KBM-7 (cell line): ENCODE data around the gene RXYLT1.

Source experiments
- DNase-seq: peaks from one replicate; pipeline ENCODE4 v3.0.0-alpha.2; 2015
- in situ Hi-C: fragments of 300-500 bp; cut with MboI; formaldehyde crosslinking; loops from 2 replicates; pipeline ENCODE4 v1.14.3; 2020; ENCODE audit warnings: low sequenced_read_pairs, low pct_unique_long_range_greater_than_20kb, mixed read lengths

Gene RXYLT1

DNA sequence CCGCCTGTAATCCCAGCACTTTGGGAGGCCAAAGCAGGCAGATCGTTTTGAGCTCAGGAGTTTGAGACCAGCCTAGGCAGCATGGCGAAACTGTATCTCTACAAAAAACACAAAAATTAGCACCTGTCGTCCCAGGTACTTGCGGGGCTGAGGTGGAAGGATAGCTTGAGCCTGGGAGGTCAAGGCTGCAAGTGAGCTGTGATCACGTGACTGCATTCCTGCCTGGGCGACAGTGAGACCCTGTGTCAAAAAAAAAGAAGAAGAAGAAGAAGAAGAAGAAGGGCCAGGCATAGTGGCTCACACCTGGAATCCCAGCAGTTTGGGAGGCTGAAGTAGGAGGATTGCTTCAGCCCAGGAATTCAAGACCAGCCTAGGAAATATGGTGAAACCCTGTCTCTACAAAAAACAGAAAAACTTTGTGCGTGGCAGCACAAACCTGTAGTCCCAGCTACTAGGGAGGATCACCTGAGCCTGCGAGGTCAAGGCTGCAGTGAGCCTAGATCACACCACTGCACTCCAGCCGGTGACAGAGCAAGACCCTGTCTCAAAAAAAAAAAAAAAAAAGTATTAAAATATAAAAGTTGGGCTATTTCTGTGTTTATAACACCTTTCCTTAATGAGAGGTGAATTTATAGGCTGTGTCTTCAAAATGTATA is 15.5 kb downstream of the RXYLT1 start:
- DNase-seq: no peak
- in situ Hi-C loops: no loop called here

DNA sequence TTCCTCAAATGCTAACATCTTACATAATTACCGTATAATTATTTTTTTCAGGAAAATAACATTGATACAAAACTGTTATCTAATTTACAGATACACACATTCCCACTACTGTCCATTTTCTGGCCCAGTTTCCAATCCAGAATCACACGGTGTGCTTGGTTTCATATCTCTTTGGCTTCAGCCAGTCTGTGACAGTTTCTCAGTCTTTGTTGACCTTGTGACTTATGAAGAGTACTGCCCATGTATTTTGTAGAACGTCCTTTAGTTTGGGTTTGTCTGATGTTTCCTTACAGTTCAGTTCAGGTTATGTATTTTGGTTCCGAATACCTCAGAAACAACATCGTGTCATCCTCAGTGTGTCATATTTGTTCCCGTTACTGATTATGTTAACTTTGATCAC is 16.2 kb downstream of the RXYLT1 start:
- in situ Hi-C loops: no loop called here

DNA sequence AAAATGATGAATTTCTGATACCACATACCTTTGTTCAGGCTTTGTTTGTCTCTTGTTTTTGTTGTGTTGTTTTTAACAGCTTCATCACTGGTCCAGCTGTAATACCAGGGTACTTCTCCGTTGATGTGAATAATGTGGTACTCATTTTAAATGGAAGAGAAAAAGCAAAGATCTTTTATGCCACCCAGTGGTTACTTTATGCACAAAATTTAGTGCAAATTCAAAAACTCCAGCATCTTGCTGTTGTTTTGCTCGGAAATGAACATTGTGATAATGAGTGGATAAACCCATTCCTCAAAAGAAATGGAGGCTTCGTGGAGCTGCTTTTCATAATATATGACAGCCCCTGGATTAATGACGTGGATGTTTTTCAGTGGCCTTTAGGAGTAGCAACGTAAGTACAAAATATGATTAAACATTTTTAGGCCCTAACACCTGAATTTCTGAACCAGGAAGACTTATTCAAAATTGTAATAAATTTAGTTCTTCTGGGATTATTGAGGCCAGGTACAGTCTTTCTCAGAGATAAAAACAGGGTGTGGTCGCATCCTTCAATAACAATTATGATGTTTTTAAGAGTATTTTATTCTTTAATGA is 22.4 kb downstream of the RXYLT1 start:
- DNase-seq: peak; percentile 61
- in situ Hi-C loops: no loop called here

More for the DNA sequence above, 16.2 kb downstream of the RXYLT1 start:
- DNase-seq: no peak

DNA sequence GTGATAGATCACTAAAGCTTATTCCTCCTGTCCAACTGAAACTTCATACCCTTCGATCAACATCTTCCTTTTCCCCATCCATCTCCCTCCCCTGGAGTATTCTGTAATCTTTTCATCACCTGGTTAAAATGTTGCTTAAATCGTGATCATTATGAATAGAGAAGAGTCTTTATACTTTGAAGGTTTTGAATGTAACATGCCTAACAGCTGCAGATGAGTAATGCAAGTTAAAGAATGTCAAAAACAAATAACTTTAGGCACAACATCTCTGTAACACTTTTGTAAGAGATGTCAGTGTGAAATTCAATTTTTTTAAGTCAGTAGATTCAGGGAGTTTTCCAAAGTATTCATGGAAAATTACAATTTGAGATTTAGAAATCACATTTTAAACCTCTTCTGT is 25.0 kb downstream of the RXYLT1 start:
- in situ Hi-C loops: no loop called here
- no peak for DNase-seq

DNA sequence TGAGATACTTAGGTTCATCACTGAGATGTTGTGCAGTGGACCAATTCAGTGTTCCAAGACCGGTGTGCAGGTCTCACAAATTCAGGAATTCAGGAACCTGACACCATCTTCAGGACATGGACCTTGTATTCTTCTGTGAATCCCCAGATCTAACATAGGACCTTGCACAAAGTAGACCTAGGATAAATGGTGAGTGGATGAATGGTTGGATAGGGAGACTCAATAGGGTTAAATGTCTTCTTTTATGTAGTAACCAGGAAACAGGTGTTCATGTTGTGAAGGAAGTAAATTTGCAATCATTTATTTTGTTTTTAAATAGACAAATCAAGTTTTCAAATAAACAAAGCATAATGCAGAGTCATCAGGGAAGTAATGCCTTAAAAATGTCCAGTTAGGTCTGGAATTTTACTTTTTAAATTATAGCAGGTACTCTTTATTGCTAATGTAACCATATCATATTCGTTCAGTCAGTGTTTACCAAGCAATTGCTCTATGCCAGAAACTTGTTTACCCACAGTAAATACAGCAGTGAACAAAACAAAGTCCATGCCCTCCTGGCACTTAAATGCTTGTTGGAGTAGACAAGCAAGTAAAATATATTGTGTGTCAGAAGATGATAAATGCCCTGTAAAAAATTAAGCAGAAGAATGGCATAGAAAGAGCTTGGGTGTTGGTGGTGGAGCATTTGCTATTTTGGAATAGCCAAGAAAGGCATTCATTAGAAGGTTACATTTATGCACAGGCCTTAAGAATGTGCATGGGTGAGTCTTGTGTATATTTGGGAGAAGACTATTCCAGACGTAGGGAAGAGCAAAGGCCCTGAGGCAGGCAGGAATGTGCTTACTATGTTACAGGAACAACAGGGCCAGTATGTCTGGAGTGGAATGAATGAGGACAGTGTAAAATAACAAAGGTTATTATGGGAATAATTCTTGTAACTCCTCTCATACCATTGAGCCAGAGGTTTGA is 26.3 kb downstream of the RXYLT1 start:
- in situ Hi-C loops: no loop called here

DNA sequence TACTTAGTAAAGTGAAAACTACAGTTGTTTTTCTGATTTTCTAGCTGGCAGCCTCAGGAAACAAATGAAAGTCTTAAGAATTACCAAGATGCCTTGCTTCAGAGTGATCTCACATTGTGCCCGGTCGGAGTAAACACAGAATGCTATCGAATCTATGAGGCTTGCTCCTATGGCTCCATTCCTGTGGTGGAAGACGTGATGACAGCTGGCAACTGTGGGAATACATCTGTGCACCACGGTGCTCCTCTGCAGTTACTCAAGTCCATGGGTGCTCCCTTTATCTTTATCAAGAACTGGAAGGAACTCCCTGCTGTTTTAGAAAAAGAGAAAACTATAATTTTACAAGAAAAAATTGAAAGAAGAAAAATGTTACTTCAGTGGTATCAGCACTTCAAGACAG is 28.9 kb downstream of the RXYLT1 start:
- DNase-seq: no peak
- in situ Hi-C loops: no loop called here

More for the DNA sequence above, 26.3 kb downstream of the RXYLT1 start:
- no peak for DNase-seq

DNA sequence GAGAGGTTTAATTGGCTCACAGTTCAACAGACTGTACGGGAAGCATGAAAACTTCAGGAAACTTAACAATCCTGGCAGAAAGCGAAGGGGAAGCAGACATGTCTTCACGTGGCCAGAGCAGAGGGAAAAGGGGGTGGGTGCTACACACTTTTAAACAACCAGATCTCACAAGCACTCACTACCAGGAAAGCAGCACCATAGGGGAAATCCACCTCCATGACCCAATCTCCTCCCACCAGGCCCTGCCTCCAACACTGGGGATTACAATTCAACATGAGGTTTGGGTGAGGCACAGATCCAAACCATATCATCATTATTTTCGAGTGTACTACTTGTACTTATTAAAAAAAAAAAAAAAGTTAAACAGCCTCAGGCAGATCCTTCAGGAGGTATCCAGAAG is 29.9 kb downstream of the RXYLT1 start:
- no peak for DNase-seq
- in situ Hi-C loops: no loop called here

DNA sequence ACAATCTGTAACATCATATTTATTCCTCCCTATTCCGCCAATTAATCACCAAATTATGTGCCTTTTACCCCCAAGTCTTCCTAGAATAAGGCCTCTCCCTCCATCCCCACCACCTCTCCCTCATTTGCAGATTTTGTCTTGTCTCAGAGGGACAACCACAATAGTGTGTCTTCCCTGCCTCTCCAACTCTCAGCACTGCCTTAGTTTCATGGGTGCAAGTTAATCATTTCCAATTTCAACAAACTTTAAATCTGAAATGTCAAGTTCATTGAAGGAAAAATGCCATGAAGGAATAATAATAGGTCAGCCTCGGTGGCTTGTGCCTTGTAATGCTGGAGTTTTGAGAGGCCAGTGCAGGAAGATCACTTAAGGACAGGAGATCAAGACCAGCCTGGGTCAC is 31.6 kb downstream of the RXYLT1 start:
- in situ Hi-C loops: no loop called here

DNA sequence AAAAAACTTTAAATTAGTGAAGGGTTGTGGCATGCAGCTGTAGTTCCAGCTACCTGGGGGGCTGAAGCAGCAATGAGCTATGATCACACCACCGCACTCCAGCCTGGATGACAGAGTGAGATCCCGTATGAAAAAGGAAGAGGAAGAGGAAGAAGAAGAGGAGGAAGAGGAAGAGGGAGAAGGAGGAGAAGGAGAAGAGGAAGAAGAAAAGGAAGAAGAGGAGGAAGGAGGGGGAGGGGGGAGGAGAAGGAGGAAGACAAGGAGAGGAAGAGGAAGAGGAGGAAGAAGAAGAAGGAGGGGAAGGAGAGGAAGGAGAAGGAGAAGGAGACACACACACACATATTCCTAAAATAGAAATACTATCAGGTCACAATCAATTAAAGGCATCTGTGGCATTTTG is 32.0 kb downstream of the RXYLT1 start:
- in situ Hi-C loops: no loop called here
- DNase-seq: no peak

More for the DNA sequence above, 31.6 kb downstream of the RXYLT1 start:
- no peak for DNase-seq

DNA sequence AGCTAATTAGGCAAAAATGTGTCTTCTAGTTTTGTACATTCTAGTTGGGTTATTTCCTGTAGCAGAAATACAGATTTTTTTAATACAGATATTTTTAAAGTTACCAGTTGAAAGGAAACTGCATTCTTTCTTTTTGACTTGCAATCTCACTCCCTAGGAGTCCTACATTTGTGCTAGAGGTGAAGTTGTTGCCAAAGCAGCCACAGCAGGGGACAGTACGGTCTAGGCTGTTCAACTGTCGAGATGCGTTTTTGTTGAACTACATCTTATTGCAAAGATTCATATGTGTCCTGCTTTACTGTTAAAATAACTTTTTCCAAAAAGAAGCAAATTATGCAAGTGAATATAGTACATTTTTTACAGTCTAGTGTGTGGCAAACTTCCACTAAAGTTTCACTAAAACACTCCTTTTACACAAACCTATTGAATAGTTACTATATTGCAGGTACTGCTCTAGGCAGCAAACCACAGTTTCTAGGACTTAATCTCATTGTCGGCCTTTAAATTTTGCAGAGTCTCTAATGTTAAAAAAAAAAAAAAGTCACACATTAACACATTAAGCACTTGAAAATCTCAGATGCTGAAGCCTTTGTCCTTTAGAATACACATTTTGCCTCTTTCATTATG is 34.5 kb downstream of the RXYLT1 start:
- in situ Hi-C loops: no loop called here
- no peak for DNase-seq

DNA sequence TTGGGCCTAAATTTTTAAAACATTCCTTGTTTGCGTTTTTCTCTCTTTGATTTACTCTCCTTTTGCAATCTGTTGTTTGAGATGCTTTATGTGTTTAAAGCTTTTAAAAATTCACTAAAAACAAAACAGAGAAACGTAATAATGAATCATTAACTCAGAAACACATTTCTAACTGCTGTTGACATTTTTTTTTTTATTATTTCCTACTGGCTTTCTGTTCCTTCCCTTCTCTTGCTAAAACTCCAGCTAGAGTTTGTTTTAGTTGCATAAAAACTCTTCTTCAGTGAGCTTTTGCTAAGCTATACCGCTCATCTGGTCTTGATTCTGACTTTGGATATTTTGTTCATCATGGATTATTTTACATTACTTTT is 35.8 kb downstream of the RXYLT1 start:
- in situ Hi-C loops: no loop called here
- no peak for DNase-seq

DNA sequence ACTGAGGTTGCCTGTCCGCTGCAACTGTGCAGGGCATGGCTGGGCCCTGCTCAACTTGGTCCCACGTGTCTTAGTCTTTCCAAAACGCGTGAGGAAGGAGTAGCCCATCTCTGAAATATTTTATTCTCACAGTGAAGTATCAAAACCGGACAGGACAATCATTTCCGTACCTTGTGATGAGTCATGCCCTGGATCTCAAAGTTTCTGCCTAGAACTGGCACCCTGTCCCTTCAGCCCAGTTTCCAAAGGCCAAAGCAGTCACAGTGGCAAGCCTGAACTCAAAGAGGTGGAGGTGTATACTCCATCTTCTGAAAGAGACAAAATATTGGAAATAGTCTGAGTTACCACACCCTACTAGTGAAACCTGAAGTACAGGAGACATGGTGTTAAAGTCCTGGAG is 36.3 kb downstream of the RXYLT1 start:
- no peak for DNase-seq
- in situ Hi-C loops: no loop called here

DNA sequence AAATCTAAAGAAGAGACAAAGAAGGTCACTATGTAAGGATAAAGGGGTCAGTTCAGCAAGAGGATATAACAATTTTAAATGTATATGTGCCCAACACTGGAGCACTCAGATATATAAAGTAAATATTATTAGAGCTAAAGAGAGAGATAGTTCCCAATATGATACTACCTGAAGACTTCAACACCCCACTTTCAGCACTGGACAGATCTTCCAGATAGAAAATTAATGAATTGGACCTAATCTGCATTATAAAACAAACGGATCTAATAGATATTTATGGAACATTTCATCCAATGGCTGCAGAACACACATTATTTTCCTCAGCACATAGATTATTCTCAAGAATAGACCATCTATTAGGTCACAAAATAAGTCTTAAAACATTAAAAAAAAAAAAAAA is 40.7 kb downstream of the RXYLT1 start:
- DNase-seq: no peak
- in situ Hi-C loops: no loop called here

DNA sequence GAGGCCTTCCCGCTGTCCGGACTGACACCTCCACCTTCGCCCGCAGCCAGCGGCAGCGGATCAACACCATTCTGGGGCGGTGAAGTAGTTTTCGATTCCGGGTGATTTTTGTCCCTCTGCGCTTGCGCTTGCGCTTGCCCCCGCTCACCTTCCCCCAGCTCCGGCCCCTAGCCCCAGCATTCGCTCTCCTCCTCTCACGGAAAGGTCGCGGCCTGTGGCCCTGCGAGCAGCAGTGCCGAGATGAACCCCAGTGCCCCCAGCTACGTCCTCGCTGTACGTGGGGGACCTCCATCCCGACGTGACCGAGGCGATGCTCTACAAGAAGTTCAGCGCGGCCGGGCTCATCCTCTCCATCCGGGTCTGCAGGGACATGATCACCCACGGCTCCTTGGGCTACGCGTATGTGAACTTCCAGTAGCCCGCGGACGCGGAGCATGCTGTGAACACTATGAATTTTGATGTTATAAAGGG is 42.1 kb downstream of the RXYLT1 start:
- in situ Hi-C loops: no loop called here

DNA sequence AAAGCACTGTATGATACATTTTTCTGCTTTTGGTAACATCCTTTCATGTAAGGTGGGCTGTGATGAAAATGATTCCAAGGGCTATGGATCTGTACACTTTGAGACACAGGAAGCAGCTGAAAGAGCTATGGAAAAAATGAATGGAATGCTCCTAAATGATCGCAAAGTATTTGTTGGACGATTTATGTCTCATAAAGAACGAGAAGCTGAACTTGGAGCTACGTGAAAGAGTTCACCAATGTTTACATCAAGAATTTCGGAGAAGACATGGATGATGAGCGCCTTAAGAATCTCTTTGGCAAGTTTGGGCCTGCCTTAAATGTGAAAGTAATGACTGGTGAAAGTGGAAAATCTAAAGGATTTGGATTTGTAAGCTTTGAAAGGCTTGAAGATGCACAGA is 42.6 kb downstream of the RXYLT1 start:
- in situ Hi-C loops: no loop called here
- DNase-seq: no peak

More for the DNA sequence above, 42.1 kb downstream of the RXYLT1 start:
- DNase-seq: no peak

DNA sequence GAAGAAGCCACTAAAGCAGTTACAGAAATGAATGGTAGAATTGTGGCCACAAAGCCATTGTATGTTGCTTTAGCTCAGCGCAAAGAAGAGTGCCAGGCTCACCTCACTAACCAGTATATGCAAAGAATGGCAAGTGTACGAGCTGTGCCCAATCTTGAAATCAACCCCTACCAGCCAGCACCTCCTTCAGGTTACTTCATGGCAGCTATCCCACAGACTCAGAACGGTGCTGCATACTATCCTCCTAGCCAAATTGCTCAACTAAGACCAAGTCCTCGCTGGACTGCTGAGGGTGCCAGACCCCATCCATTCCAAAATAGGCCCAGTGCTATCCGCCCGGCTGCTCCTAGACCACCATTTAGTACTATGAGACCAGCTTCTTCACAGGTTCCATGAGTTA is 43.3 kb downstream of the RXYLT1 start:
- in situ Hi-C loops: no loop called here

DNA sequence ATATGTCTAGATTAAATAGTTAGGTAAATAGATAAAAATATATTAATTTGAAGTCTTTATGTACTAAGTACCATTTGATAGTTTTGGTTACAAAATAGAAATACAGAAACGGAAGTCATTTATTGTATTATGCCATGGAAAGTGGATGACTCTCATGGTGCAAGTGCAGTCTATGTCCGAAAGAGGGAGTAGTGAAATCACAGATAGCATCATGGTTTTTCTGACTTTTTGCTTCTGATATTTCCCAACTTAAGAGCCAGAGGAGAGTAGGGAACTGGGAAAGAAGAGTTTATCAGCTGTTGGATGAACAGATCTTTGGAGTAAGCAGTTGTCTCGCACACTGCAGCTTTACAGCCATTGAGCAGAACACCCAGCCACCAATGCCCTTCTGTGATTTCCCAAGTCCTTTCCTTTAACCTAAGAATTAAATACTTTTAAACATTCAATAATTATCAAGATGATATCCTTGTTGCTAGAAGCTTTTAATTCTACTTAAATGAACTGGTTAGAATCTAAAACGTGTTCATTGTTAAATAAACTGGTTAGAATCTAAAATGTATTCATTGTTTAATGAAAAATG is 46.4 kb downstream of the RXYLT1 start:
- DNase-seq: peak; percentile 60
- in situ Hi-C loops: loop anchor here (25.0 kb wide), 2 partner anchors 1239 to 1389 kb away; no protein-coding TSS in a partner anchor

More for the DNA sequence above, 43.3 kb downstream of the RXYLT1 start:
- no peak for DNase-seq

DNA sequence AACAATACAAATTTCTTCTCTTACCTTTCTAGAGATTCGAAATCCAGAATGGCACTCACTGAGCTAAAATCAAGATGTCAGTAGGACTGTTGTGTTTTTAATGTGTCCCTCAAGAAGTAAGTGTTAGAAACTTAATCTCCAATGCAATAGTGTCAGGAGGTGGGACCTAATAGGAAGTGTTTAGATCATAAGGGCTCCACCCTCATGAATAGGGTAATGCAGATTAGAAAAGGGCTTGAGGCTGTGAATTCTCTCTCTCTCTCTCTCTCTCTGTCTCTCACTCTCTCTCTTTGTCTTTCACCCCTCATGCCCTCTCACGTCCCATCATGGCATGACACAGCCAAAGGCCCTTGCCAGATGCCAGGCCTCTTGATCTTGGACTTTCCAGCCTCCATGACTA is 49.2 kb downstream of the RXYLT1 start:
- in situ Hi-C loops: loop anchor here (25.0 kb wide), 2 partner anchors 1242 to 1392 kb away; no protein-coding TSS in a partner anchor
- DNase-seq: no peak

DNA sequence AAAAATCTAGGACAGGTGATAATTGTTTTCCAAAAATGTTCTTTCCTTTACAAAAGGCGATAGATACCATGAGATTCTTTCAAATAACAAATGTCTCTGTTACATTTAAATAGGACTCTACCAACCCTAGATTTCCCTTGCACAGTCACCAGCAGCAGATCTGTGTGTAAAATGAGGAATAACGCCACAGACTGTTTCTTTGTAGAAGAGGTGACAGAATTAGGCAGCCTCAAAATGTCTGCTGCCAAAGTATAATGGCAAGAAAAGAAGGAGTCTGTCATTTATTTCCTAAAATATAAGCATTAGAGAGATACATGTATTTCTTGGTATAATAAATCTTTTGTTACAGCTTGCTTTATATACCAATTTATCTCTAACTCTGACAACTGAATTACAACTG is 56.3 kb downstream of the RXYLT1 start:
- no peak for DNase-seq
- in situ Hi-C loops: loop anchor here (25.0 kb wide), 2 partner anchors 1249 to 1399 kb away; no protein-coding TSS in a partner anchor
